Measurements from ENCODE around the gene IPO5. TPM values are rescaled to one million over a fixed set of nuclear protein-coding genes. Genes with fewer than 3 reads are reported as not detected.
"Not testable (repeated sequence)": the region's sequence is repeated elsewhere in the genome, so short reads cannot be mapped to it uniquely, and the experiment has no call there.

IPO5 gene
- total RNA-seq, 1 experiment from 2014 or later: 301 TPM

DNA sequence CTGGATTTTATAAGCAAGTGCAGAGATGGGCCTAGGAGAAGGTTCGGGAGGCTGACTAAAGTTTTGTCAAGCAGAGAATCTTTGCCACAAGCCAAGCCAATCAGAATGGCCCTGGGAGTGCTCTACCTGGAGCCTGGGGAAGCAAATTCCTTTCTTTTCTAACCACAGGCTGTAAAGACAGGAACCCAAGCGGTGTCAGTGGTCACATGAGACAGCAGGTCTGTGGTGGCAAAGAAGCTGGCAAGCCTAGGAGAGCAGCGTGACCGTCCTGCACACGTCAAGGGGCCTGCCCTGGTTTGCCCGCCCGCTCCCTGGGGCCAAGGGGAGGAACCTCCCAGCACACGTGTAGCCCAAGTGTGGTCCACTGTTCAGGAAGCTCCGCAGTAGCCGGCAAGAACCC, 90.8 kb downstream of the IPO5 start:
- ChIA-PET POLR2A (interaction anchor here (0.7 kb wide), 1 partner anchor 566 kb away, joined by 3 read pairs; no protein-coding TSS in a partner anchor), CTCF (no interaction called here)
- H3K27me3 Mint-ChIP-seq (ENCODE audit: low read depth): no peaks in the 10 kb centered on the region; the same call in 1 of the 2 replicates
- ATAC-seq (peak; percentile 40; the same call in 1 of the 2 replicates), DNase-seq (ENCODE audit: low spot score) (no peak)
- TF ChIP-seq RORB (CRISPR knock-in tag; IDR thresholded peaks at IDR 0.05) (no peak), FOXJ3 (CRISPR knock-in tag; IDR thresholded peaks at IDR 0.05; ENCODE audit: borderline replicate concordance) (no peak), USF2 (CRISPR knock-in tag; IDR thresholded peaks at IDR 0.05) (no peak), PRRX2 (CRISPR knock-in tag; IDR thresholded peaks at IDR 0.05) (no peak), ZBTB21 (CRISPR knock-in tag; IDR thresholded peaks at IDR 0.05; ENCODE audit: borderline replicate concordance) (no peak), ESRRA (CRISPR knock-in tag; IDR thresholded peaks at IDR 0.05; ENCODE audit: borderline replicate concordance) (no peak), ZNF423 (CRISPR knock-in tag; IDR thresholded peaks at IDR 0.05) (no peak), SOX15 (CRISPR knock-in tag; IDR thresholded peaks at IDR 0.05) (no peak)
- TF ChIP-seq, protein P1, sequence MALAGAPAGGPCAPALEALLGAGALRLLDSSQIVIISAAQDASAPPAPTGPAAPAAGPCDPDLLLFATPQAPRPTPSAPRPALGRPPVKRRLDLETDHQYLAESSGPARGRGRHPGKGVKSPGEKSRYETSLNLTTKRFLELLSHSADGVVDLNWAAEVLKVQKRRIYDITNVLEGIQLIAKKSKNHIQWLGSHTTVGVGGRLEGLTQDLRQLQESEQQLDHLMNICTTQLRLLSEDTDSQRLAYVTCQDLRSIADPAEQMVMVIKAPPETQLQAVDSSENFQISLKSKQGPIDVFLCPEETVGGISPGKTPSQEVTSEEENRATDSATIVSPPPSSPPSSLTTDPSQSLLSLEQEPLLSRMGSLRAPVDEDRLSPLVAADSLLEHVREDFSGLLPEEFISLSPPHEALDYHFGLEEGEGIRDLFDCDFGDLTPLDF (CRISPR knock-in tag; IDR thresholded peaks at IDR 0.05): no peak
- TF ChIP-seq, protein P2, sequence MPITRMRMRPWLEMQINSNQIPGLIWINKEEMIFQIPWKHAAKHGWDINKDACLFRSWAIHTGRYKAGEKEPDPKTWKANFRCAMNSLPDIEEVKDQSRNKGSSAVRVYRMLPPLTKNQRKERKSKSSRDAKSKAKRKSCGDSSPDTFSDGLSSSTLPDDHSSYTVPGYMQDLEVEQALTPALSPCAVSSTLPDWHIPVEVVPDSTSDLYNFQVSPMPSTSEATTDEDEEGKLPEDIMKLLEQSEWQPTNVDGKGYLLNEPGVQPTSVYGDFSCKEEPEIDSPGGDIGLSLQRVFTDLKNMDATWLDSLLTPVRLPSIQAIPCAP (CRISPR knock-in tag; IDR thresholded peaks at IDR 0.05): no peak
- TF ChIP-seq, protein P3, sequence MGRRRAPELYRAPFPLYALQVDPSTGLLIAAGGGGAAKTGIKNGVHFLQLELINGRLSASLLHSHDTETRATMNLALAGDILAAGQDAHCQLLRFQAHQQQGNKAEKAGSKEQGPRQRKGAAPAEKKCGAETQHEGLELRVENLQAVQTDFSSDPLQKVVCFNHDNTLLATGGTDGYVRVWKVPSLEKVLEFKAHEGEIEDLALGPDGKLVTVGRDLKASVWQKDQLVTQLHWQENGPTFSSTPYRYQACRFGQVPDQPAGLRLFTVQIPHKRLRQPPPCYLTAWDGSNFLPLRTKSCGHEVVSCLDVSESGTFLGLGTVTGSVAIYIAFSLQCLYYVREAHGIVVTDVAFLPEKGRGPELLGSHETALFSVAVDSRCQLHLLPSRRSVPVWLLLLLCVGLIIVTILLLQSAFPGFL (CRISPR knock-in tag; IDR thresholded peaks at IDR 0.05; ENCODE audit: borderline replicate concordance): no peak
- TF ChIP-seq, protein P4, sequence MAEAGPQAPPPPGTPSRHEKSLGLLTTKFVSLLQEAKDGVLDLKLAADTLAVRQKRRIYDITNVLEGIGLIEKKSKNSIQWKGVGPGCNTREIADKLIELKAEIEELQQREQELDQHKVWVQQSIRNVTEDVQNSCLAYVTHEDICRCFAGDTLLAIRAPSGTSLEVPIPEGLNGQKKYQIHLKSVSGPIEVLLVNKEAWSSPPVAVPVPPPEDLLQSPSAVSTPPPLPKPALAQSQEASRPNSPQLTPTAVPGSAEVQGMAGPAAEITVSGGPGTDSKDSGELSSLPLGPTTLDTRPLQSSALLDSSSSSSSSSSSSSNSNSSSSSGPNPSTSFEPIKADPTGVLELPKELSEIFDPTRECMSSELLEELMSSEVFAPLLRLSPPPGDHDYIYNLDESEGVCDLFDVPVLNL (CRISPR knock-in tag; IDR thresholded peaks at IDR 0.05; ENCODE audit: borderline replicate concordance, low read depth): no peak
- TF ChIP-seq, protein P5, sequence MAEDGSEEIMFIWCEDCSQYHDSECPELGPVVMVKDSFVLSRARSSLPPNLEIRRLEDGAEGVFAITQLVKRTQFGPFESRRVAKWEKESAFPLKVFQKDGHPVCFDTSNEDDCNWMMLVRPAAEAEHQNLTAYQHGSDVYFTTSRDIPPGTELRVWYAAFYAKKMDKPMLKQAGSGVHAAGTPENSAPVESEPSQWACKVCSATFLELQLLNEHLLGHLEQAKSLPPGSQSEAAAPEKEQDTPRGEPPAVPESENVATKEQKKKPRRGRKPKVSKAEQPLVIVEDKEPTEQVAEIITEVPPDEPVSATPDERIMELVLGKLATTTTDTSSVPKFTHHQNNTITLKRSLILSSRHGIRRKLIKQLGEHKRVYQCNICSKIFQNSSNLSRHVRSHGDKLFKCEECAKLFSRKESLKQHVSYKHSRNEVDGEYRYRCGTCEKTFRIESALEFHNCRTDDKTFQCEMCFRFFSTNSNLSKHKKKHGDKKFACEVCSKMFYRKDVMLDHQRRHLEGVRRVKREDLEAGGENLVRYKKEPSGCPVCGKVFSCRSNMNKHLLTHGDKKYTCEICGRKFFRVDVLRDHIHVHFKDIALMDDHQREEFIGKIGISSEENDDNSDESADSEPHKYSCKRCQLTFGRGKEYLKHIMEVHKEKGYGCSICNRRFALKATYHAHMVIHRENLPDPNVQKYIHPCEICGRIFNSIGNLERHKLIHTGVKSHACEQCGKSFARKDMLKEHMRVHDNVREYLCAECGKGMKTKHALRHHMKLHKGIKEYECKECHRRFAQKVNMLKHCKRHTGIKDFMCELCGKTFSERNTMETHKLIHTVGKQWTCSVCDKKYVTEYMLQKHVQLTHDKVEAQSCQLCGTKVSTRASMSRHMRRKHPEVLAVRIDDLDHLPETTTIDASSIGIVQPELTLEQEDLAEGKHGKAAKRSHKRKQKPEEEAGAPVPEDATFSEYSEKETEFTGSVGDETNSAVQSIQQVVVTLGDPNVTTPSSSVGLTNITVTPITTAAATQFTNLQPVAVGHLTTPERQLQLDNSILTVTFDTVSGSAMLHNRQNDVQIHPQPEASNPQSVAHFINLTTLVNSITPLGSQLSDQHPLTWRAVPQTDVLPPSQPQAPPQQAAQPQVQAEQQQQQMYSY (CRISPR knock-in tag; IDR thresholded peaks at IDR 0.05): no peak
- TF ChIP-seq, protein P6, sequence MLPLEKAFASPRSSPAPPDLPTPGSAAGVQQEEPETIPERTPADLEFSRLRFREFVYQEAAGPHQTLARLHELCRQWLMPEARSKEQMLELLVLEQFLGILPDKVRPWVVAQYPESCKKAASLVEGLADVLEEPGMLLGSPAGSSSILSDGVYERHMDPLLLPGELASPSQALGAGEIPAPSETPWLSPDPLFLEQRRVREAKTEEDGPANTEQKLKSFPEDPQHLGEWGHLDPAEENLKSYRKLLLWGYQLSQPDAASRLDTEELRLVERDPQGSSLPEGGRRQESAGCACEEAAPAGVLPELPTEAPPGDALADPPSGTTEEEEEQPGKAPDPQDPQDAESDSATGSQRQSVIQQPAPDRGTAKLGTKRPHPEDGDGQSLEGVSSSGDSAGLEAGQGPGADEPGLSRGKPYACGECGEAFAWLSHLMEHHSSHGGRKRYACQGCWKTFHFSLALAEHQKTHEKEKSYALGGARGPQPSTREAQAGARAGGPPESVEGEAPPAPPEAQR (CRISPR knock-in tag; IDR thresholded peaks at IDR 0.05): no peak
- no peaks in the 10 kb centered on the region for H3K36me3 Mint-ChIP-seq
- no peaks in the 10 kb centered on the region for H3K9me3 Mint-ChIP-seq
- H3K4me3 Mint-ChIP-seq: no peak overlapping the region
- no peak overlapping the region for H3K27ac Mint-ChIP-seq
- H3K4me1 Mint-ChIP-seq: peaks cover 12% of the 10 kb centered on the region

DNA sequence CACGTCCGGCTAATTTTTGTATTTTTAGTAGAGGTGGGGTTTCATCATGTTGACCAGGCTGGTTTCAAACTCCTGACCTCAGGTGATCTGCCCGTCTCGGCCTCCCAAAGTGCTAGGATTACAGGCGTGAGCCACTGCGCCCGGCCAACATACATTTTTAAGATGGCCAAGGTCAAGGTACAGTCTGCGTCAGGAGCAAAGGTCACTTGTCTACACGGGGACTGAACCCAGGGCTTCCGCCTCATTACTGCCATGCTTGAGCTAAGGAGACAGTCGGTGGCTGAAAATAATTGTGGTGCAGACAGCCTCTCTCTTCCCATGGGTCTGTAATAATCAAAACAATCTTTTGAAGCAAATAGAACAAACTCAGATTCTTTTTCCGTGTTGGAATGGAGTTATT, 94.3 kb downstream of the IPO5 start:
- H3K27me3 Mint-ChIP-seq (ENCODE audit: low read depth); ATAC-seq; H3K36me3 Mint-ChIP-seq; H3K4me3 Mint-ChIP-seq; POLR2A ChIA-PET; H3K27ac Mint-ChIP-seq; H3K4me1 Mint-ChIP-seq; DNase-seq (ENCODE audit: low spot score); H3K9me3 Mint-ChIP-seq; CTCF ChIA-PET: not testable (repeated sequence)

Data from WTC11 (cell line).